GM19099 (cell line): ENCODE results near the gene FLACC1.

ENCODE experiments used
- POLR2A ChIP-seq: IDR thresholded peaks from 3 replicates; pipeline ENCODE4 v1.6.1; 2011; ENCODE audit warnings: low read depth; ENCODE audit not compliant: insufficient read length; ENCODE audit errors: extremely low read depth

FLACC1 gene

DNA sequence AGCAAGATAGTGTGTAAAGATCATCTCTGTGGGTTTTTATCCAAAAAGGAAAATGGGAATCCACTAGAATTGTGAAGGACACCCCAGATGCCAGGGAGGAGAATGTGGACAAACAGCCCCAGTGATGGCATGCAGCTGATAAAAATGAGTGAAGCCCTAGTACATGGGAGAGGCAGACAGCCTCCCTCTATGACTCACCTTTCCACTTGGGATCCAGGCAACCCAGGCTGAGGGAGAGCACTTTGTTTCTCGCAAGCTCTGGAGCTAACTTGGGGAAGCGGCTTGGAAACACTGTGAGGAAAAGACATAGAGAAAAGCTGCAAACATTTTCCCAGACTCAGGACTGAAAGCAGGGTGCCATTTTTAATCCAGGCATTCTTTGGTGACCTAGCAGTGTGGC, 5.3 kb upstream of the FLACC1 start:
- no peak for TF ChIP-seq POLR2A

- no peak for TF ChIP-seq POLR2A
Measured at GRCh38 chr2:201361078-201361733, 4.1 kb upstream of the FLACC1 start.

DNA sequence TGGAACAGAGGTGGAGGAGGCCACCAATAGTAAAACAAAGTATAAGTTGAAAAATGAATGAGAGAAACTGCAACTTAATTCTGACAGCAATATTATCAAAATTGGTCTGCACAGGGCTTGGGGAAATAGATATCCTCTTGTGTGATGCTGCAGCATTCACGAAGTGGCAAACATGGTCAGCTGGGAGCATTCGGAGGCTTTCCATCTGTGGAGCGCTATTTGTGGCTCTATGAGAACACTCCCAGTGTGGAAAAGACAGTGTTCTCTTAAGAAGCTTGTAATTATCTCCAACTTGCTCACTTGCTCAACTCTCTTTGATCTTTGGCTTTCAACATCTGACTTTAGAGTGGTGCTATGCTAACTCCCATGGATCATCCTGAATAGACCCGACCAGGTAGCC, 3.1 kb upstream of the FLACC1 start:
- no peak for TF ChIP-seq POLR2A

DNA sequence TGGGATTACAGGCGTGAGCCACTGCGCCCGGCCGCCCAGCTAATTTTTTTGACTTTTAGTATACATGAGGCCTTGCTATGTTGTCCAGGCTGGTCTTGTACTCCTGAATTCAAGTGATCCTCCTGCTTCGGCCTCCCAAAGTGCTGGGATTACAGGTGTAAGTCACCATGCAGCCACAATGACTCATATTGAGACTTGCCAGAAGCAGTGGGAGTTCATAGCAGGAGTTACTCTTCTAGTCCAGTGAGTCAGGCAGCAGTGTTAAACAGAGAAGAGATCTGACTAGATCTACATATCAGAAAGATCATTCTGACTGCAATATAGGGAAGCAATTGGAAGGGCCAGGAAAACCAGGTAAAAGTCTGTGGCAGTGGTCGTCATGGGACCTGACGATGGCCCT, 1.5 kb upstream of the FLACC1 start:
- TF ChIP-seq POLR2A: no peak

DNA sequence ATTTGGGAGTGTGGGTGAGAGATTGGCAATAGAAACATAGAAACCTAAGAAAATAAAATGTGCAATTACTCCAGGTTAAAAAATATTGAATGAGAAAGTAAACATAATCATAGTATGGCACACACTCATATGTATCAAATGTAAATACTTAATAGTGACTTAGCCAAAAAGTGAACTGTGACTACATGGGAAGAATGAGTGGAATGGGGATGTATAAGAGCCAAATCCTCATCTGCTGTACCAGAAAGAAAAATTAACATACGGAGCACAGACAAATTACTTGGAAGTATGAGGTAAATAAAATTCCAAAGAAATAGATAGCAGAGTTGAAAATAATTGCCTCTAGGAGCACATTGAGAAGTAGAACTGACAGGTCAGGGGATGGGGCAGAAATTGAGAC, 4.0 kb downstream of the FLACC1 start:
- no peak for TF ChIP-seq POLR2A

DNA sequence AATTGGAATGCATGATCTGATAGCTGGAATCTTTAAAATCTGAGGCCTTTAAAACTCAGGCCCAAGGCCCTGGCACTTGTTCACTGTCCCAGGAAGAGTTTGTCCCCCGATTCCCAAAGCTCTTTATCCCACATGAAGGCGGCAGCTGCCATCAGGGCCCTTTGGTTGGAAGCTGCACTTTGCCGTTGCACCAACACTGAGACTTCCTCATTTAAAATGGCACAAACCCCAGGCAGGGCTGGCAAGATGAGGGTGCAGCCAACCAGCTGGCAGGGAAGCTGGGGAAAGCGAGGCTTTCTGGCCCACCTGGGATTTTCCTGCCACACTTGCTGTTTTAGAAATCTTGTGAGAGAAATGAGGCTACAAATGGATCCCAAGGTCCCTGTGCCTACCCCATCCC, 6.3 kb downstream of the FLACC1 start:
- TF ChIP-seq POLR2A: no peak

- TF ChIP-seq POLR2A: no peak
Measured at GRCh38 chr2:201349601-201350000, 7.5 kb downstream of the FLACC1 start.

DNA sequence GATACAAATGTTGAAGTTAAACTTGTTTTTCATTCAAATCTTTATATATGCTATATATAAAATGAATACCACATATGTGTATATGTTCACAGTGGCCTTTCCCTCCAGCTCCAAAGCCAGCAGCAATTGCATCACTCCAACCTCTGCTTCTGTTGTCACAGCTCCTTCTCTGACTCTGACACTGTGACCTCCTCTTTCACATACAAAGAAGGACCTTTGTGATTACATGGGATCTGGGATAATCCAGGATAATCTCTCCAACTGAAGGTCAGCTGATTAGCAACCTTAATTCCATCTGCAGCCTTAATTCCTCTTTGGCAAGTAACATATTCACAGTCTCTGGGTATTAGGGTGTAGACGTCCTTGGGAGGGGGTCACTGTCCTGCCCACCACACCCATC, 8.4 kb downstream of the FLACC1 start:
- no peak for TF ChIP-seq POLR2A

- TF ChIP-seq POLR2A: no peak
Measured at GRCh38 chr2:201347138-201347537, 10.0 kb downstream of the FLACC1 start.

GRCh38 chr2:201345625-201346213, 11.4 kb downstream of the FLACC1 start:
- TF ChIP-seq POLR2A: no peak

GRCh38 chr2:201344663-201345366, 12.3 kb downstream of the FLACC1 start:
- TF ChIP-seq POLR2A: no peak

DNA sequence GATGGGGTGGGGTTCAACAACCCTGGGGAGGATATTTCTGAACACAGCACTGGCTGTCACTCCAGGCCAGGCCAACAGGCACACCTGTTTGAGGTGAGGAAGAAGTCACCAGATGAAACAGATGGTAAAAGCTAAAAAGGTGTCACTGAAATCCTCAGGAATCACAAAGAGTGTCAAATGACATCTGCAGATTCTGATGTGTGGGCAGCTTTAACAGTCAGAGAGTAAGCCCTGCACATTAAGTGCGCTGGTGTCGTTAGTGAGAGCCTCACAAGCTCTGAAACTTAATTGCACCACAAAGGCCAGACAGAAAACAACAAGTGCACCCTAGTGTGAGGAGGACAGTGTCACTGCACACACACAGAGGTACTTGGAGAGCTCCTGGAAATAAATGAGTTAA, 13.6 kb downstream of the FLACC1 start:
- no peak for TF ChIP-seq POLR2A

DNA sequence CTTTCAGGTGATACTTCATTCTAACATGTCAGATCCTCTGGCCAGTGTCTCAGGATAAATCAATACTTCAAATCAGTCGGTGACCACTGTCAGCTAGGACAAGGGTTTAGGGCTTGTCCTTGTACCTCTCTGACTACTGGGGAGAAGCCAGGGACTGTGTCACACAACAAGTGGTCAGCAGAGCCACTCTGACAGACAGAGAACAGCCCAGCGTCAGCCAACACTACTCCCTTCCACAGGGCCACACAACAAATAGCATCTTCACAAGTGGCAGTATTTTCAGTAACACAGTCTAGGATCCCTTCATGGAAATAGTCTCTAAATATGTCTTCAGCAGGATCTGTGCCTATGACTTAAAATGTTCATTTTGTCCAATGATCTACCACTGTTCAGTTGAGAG, 14.2 kb downstream of the FLACC1 start:
- no peak for TF ChIP-seq POLR2A

DNA sequence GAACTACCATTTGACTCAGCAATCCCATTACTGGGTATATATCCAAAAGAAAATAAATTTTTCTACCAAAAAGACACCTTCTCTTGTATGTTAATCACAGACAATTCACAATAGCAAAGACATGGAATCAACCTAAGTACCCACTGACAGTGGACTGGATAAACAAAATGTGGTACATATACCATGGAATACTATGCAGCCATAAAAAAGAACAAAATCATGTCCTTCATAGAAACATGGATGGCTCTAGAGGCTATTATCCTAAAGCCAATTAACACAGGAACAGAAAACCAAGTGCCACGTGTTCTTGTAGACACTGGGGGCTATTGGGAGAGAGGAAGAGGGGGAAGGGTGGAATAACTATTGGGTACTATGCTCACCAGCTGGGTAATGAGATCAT, 27.7 kb downstream of the FLACC1 start:
- TF ChIP-seq POLR2A: no peak

GRCh38 chr2:201327678-201328077, 29.5 kb downstream of the FLACC1 start:
- no peak for TF ChIP-seq POLR2A

GRCh38 chr2:201322772-201323171, 34.4 kb downstream of the FLACC1 start:
- TF ChIP-seq POLR2A: no peak
